Activated naive CD4-positive, alpha-beta T cell treated with anti-CD3 and anti-CD28 coated beads for 36 hours (primary cell): ENCODE results near the gene RARB. TPM values are rescaled to one million over a fixed set of nuclear protein-coding genes. Genes with fewer than 3 reads are reported as not detected.

Experiments
- CTCF ChIA-PET: fragments of 350-600 bp; sonication (Branson Sonifier 250); formaldehyde crosslinking; loops from one replicate; lab custom pipeline; 2021; ENCODE audit warnings: antibody characterized with exemption; lab: Charles Lee
- DNase-seq: peaks from one replicate; pipeline ENCODE4 v3.0.0-alpha.2; 2020
- H3K27ac Mint-ChIP-seq: one replicate; pipeline ENCODE4 v1.8.0; 2021; ENCODE audit warnings: mild to moderate bottlenecking, mixed read lengths
- H3K27me3 Mint-ChIP-seq: one replicate; pipeline ENCODE4 v1.8.0; 2021; ENCODE audit warnings: low read depth, mixed read lengths
- H3K36me3 Mint-ChIP-seq: one replicate; pipeline ENCODE4 v1.8.0; 2021; ENCODE audit warnings: low read depth, mixed read lengths
- H3K4me1 Mint-ChIP-seq: one replicate; pipeline ENCODE4 v1.8.0; 2021; ENCODE audit warnings: low read depth, mixed read lengths
- H3K4me3 Mint-ChIP-seq: one replicate; pipeline ENCODE4 v1.8.0; 2021; ENCODE audit warnings: mild to moderate bottlenecking, moderate library complexity, mixed read lengths
- H3K9me3 Mint-ChIP-seq: one replicate; pipeline ENCODE4 v1.8.0; 2021; ENCODE audit warnings: mixed read lengths
- intact Hi-C: fragments of 100-400 bp; cut with micrococcal nuclease; formaldehyde crosslinking; loops from one replicate; pipeline ENCODE4 v1.15.1; 2023
- total RNA-seq, 2 experiments: library from RNA; stranded (reverse); gene quantifications; one replicate each; pipeline ENCODE4 v1.2.3, GENCODE V29; 2021

The RARB gene
- total RNA-seq, 2 experiments from 2014 or later, result not detected

- CTCF ChIA-PET, result interaction anchor here (0.6 to 4.0 kb wide), 10 partner anchors 10 to 148 kb away, joined by 3 to 22 read pairs (median 4); no protein-coding TSS in a partner anchor
- intact Hi-C loops, result loop anchor here (1.0 to 10.0 kb wide), 7 partner anchors 62 to 1592 kb away; no protein-coding TSS in a partner anchor
- no peak for DNase-seq
Measured at GRCh38 chr3:25594007-25594502, 166.0 kb downstream of the RARB start.

GRCh38 chr3:25597535-25598101 is 169.6 kb downstream of the RARB start:
- H3K4me1 Mint-ChIP-seq, result peaks cover 1% of the 10 kb centered on the region
- no peaks in the 10 kb centered on the region for H3K9me3 Mint-ChIP-seq
- no peaks in the 10 kb centered on the region for H3K27me3 Mint-ChIP-seq
- no peak overlapping the region for H3K4me3 Mint-ChIP-seq
- no peak for DNase-seq
- no peak overlapping the region for H3K27ac Mint-ChIP-seq
- H3K36me3 Mint-ChIP-seq, result peaks cover 2% of the 10 kb centered on the region
- CTCF ChIA-PET, result no interaction called here
- intact Hi-C loops, result loop anchor here (10.0 kb wide), 1 partner anchor 1333 kb away; no protein-coding TSS in a partner anchor

More at GRCh38 chr3:25594007-25594502, 166.0 kb downstream of the RARB start:
- H3K36me3 Mint-ChIP-seq, result peaks cover 2% of the 10 kb centered on the region
- no peaks in the 10 kb centered on the region for H3K9me3 Mint-ChIP-seq
- no peak overlapping the region for H3K27ac Mint-ChIP-seq
- peaks cover 1% of the 10 kb centered on the region for H3K4me1 Mint-ChIP-seq
- H3K4me3 Mint-ChIP-seq, result no peak overlapping the region
- H3K27me3 Mint-ChIP-seq, result no peaks in the 10 kb centered on the region

GRCh38 chr3:25603703-25604102 is 175.6 kb downstream of the RARB start:
- no peaks in the 10 kb centered on the region for H3K4me1 Mint-ChIP-seq
- CTCF ChIA-PET, result interaction anchor here (4.4 kb wide), 1 partner anchor 9 kb away, joined by 22 read pairs; no protein-coding TSS in a partner anchor
- intact Hi-C loops, result no loop called here

GRCh38 chr3:25604107-25604805 is 176.2 kb downstream of the RARB start:
- intact Hi-C loops, result no loop called here
- CTCF ChIA-PET, result interaction anchor here (4.4 kb wide), 1 partner anchor 10 kb away, joined by 22 read pairs; no protein-coding TSS in a partner anchor
- H3K4me3 Mint-ChIP-seq, result no peak overlapping the region
- H3K27ac Mint-ChIP-seq, result no peak overlapping the region
- H3K4me1 Mint-ChIP-seq, result no peaks in the 10 kb centered on the region
- H3K36me3 Mint-ChIP-seq, result peaks cover 12% of the 10 kb centered on the region
- no peaks in the 10 kb centered on the region for H3K9me3 Mint-ChIP-seq
- no peak for DNase-seq
- H3K27me3 Mint-ChIP-seq, result no peaks in the 10 kb centered on the region

More at GRCh38 chr3:25603703-25604102, 175.6 kb downstream of the RARB start:
- H3K27ac Mint-ChIP-seq, result no peak overlapping the region
- peaks cover 13% of the 10 kb centered on the region for H3K36me3 Mint-ChIP-seq
- no peak for DNase-seq
- H3K4me3 Mint-ChIP-seq, result no peak overlapping the region
- no peaks in the 10 kb centered on the region for H3K27me3 Mint-ChIP-seq
- H3K9me3 Mint-ChIP-seq, result no peaks in the 10 kb centered on the region

GRCh38 chr3:25610167-25610566 is 182.1 kb downstream of the RARB start:
- Mint-ChIP-seq H3K27ac (no peak overlapping the region), H3K36me3 (peaks cover 29% of the 10 kb centered on the region), H3K4me1 (no peaks in the 10 kb centered on the region), H3K4me3 (no peak overlapping the region), H3K27me3 (no peaks in the 10 kb centered on the region), H3K9me3 (no peaks in the 10 kb centered on the region)
- DNase-seq, result no peak
- intact Hi-C loops, result no loop called here
- CTCF ChIA-PET, result no interaction called here

GRCh38 chr3:25610779-25611178 is 182.7 kb downstream of the RARB start:
- CTCF ChIA-PET, result no interaction called here
- no peak for DNase-seq
- no peaks in the 10 kb centered on the region for H3K27me3 Mint-ChIP-seq
- intact Hi-C loops, result no loop called here
- peaks cover 25% of the 10 kb centered on the region for H3K36me3 Mint-ChIP-seq
- no peak overlapping the region for H3K4me3 Mint-ChIP-seq
- no peaks in the 10 kb centered on the region for H3K9me3 Mint-ChIP-seq
- no peak overlapping the region for H3K27ac Mint-ChIP-seq
- H3K4me1 Mint-ChIP-seq, result no peaks in the 10 kb centered on the region

- Mint-ChIP-seq H3K27me3 (no peaks in the 10 kb centered on the region), H3K9me3 (no peaks in the 10 kb centered on the region), H3K4me3 (no peak overlapping the region), H3K4me1 (no peaks in the 10 kb centered on the region), H3K36me3 (peaks cover 23% of the 10 kb centered on the region), H3K27ac (no peak overlapping the region)
- CTCF ChIA-PET, result no interaction called here
- DNase-seq, result no peak
- intact Hi-C loops, result no loop called here
Measured at GRCh38 chr3:25611193-25611592, 183.1 kb downstream of the RARB start.

GRCh38 chr3:25618028-25618427 is 190.0 kb downstream of the RARB start:
- CTCF ChIA-PET, result interaction anchor here (0.8 to 2.2 kb wide), 4 partner anchors 23 to 51 kb away, joined by 3 to 10 read pairs (median 4); no protein-coding TSS in a partner anchor
- intact Hi-C loops, result no loop called here
- peaks cover 25% of the 10 kb centered on the region for H3K36me3 Mint-ChIP-seq
- no peak overlapping the region for H3K27ac Mint-ChIP-seq
- no peak overlapping the region for H3K4me3 Mint-ChIP-seq
- DNase-seq, result no peak
- peaks cover 10% of the 10 kb centered on the region for H3K4me1 Mint-ChIP-seq
- H3K9me3 Mint-ChIP-seq, result no peaks in the 10 kb centered on the region
- H3K27me3 Mint-ChIP-seq, result no peaks in the 10 kb centered on the region

- Mint-ChIP-seq H3K27me3 (no peaks in the 10 kb centered on the region), H3K27ac (no peak overlapping the region), H3K36me3 (peaks cover 32% of the 10 kb centered on the region), H3K4me3 (no peak overlapping the region), H3K4me1 (peaks cover 10% of the 10 kb centered on the region), H3K9me3 (no peaks in the 10 kb centered on the region)
- intact Hi-C loops, result no loop called here
- DNase-seq, result no peak
- CTCF ChIA-PET, result no interaction called here
Measured at GRCh38 chr3:25619382-25619781, 191.3 kb downstream of the RARB start.

- Mint-ChIP-seq H3K4me3 (no peak overlapping the region), H3K9me3 (no peaks in the 10 kb centered on the region), H3K4me1 (peaks cover 10% of the 10 kb centered on the region), H3K36me3 (peaks cover 35% of the 10 kb centered on the region), H3K27ac (no peak overlapping the region), H3K27me3 (no peaks in the 10 kb centered on the region)
- CTCF ChIA-PET, result no interaction called here
- no peak for DNase-seq
- intact Hi-C loops, result no loop called here
Measured at GRCh38 chr3:25620493-25620892, 192.4 kb downstream of the RARB start.

- Mint-ChIP-seq H3K4me3 (no peak overlapping the region), H3K36me3 (peaks cover 38% of the 10 kb centered on the region), H3K4me1 (peaks cover 10% of the 10 kb centered on the region), H3K27me3 (no peaks in the 10 kb centered on the region), H3K27ac (no peak overlapping the region), H3K9me3 (no peaks in the 10 kb centered on the region)
- CTCF ChIA-PET, result no interaction called here
- no peak for DNase-seq
- intact Hi-C loops, result no loop called here
Measured at GRCh38 chr3:25621087-25621486, 193.0 kb downstream of the RARB start.

- CTCF ChIA-PET, result no interaction called here
- intact Hi-C loops, result no loop called here
- Mint-ChIP-seq H3K27me3 (no peaks in the 10 kb centered on the region), H3K4me1 (peaks cover 2% of the 10 kb centered on the region), H3K36me3 (peaks cover 24% of the 10 kb centered on the region), H3K4me3 (no peak overlapping the region), H3K9me3 (no peaks in the 10 kb centered on the region), H3K27ac (no peak overlapping the region)
- DNase-seq, result no peak
Measured at GRCh38 chr3:25631989-25632388, 203.9 kb downstream of the RARB start.
